ENCODE data around the gene FAM161A.
"Not testable (repeated sequence)": the region's sequence is repeated elsewhere in the genome, so short reads cannot be mapped to it uniquely, and the experiment has no call there.

Gene FAM161A, protein sequence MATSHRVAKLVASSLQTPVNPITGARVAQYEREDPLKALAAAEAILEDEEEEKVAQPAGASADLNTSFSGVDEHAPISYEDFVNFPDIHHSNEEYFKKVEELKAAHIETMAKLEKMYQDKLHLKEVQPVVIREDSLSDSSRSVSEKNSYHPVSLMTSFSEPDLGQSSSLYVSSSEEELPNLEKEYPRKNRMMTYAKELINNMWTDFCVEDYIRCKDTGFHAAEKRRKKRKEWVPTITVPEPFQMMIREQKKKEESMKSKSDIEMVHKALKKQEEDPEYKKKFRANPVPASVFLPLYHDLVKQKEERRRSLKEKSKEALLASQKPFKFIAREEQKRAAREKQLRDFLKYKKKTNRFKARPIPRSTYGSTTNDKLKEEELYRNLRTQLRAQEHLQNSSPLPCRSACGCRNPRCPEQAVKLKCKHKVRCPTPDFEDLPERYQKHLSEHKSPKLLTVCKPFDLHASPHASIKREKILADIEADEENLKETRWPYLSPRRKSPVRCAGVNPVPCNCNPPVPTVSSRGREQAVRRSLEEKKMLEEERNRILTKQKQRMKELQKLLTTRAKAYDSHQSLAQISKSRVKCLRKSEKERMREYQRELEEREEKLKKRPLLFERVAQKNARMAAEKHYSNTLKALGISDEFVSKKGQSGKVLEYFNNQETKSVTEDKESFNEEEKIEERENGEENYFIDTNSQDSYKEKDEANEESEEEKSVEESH

GRCh38 chr2:61853847-61854563, at the start of gene FAM161A:
Gene FAM161A, minus strand, starts transcription at chr2:61854060. Its CDS starts 19 bp downstream, at chr2:61854041.
- peak; percentile 47 for DNase-seq

- no peak for DNase-seq
Measured at GRCh38 chr2:61900281-61900680, 46.4 kb upstream of the FAM161A start.

- DNase-seq, result no peak
Measured at GRCh38 chr2:61898810-61899209, 45.0 kb upstream of the FAM161A start.

- peak; percentile 90 for DNase-seq
Measured at GRCh38 chr2:61888267-61889055, 34.6 kb upstream of the FAM161A start, which contains the start of gene CCT4. Gene CCT4, minus strand, starts transcription at chr2:61888656. Its CDS starts 149 bp downstream, at chr2:61888507.

DNA sequence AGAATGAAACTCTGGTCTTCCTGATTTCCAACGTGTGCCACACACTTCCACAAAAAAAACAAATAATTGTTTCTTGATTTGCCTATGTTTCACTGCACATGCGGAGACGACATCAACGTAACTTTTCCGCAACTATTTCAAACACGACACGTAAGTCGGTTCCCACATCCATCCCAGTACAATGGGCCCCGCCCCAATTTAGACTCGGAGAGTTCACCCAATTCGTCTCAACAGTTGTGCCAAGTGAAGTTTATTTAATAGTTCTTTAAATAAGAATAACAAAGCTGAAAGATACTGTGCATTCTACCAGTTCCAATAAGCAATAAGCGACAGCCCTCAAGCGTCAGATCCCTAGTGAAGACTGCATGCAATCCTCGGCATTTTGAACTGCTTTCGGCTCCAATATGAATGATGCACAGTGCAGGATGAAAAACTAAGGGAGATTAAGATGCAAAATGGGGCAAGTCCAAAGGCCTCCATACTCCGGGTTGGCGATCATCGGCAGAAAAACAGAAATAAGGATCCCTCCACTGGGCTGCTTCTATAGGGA, 33.9 kb upstream of the FAM161A start:
- no peak for DNase-seq

GRCh38 chr2:61885896-61886603, 32.2 kb upstream of the FAM161A start:
- no peak for DNase-seq

GRCh38 chr2:61882850-61883249, 29.0 kb upstream of the FAM161A start:
- no peak for DNase-seq

DNA sequence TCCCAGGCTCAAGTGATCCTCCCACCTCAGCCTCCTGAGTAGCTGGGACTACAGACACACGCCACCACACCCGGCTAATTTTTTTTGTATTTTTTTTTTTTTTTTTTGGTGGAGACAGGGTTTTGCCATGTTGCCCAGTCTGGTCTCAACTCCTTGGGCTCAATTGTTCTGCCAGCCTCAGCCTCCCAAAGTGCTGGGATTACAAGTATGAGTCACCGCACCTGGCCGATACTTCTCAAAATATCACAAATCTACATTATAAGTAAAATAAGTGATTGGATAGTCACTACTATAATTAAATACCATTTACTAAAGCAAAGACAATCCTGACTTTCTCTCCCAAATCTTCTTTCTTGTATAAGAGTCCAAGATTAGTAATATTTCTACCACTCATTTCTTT, 25.5 kb upstream of the FAM161A start:
- not testable (repeated sequence) for DNase-seq

- no peak for DNase-seq
Measured at GRCh38 chr2:61878761-61879160, 24.9 kb upstream of the FAM161A start.

- no peak for DNase-seq
Measured at GRCh38 chr2:61877571-61878245, 23.8 kb upstream of the FAM161A start.

DNA sequence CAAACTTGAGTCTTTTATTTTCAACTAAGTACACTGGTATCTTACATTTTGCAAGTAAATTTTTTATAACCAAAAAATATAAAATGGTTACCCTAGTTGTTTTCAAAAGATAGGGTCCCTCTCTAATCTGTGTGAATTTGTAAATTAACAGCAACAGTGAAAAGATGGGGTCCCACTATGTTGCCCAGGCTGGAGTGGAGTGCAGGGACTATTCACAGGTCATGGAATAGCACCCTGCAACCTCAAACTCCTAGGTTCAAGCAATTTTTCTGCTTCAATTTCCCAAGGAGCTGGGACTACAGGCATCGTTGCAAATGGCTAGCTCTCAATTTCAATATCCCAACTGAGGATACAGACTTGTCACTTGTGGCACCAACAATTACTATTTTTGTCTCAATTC, 22.5 kb upstream of the FAM161A start:
- no peak for DNase-seq

DNA sequence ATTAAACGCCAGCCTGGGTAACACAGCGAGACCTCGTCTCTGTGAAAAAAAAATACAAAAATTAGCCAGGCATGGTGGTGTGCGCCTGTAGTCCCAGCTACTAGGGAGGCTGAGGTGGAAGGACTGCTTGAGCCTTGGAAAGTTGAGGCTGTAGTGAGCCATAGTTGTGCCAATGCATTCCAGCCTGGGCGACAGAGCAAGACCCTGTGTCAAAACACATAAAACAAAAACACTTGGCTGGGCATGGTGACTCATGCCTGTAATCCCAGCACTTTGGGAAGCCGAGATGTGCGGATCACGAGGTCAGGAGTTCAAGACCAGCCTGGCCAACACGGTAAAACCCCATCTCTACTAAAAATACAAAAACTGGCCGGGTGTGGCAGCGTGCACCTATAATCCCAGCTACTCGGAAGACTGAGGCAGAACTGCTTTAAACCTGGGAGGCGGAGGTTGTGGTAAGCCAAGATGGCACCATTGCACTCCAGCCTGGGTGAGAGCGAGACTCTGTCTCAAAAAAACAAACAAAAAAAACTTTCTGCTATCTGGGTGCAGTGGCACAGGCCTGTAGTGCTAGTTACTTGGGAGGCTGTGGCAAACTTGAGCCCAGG, 12.7 kb upstream of the FAM161A start:
- not testable (repeated sequence) for DNase-seq

GRCh38 chr2:61862085-61862484, 8.2 kb upstream of the FAM161A start:
- no peak for DNase-seq

- no peak for DNase-seq
Measured at GRCh38 chr2:61857224-61857623, 3.4 kb upstream of the FAM161A start.

DNA sequence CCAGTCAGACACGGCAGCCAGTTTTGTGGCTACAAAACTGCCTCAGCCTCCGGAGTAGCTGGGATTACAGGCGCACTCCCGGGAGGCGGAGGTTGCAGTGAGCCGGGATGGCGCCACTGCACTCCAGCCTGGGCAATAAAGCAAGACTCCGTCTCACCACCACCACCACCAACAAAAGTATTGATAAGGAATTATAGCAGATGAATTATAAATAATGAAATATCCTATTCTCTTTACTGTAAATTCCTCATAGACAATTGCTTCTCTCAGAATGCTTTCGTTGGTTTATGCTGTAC, 1.4 kb upstream of the FAM161A start:
- DNase-seq, result no peak

DNA sequence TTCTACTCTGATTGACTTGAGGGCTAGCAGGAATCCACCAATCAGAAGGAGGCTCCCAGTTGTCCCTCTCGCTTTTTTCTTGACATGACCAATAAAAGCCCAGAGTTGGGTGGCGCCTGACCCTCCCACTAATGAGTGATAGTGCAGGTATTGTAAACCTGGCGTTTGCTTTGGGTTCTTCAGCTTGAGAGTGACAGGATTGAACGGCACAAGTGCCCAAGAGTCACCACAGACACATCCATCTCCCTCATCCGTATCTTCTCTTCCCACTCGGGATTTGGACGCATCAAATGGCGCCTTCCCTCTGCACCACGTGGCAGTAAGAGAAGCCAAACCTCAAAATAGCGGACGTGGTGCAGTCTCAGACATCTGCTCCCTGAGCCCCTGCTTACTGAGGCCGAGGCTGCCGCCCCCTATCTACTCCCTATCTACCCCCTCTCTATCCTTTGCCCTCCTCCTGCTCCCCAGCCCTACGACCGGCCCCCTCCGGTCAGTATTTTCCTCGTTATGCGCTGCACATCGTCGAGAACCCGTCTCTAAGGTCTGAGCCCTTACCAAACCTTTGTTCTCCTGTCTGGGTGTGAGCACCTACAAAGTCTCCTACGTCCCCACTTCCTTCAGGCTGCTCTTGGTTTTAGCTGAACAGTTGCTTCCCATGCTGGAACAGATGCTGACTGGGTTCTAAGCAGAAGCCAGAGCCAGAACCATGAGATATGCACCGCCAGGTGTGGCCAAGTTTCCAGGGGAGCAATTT, 881 bp upstream of the FAM161A start:
- DNase-seq, result peak; percentile 84

- DNase-seq, result no peak
Measured at GRCh38 chr2:61853086-61853846, 594 bp downstream of the FAM161A start.

DNA sequence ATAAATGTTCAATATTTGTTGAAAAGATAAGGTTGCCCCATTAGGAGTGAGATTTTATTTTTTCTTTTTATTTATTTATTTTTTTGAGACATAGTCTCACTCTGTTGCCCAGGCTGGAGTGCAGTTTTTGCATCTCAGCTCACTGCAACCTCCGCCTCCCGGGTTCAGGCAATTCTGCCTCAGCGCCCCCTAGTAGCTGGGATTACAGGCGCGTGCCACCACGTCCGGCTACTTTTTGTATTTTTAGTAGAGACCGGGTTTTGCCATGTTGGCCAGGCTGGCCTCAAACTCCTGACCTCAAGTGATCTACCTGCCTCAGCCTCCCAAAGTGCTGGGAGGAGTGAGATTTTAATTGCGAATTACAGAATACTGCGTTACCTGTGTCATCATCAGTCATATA, 2.6 kb downstream of the FAM161A start:
- not testable (repeated sequence) for DNase-seq

- no peak for DNase-seq
Measured at GRCh38 chr2:61845320-61845719, 8.5 kb downstream of the FAM161A start.
